ENCODE results near the gene EMILIN2.

EMILIN2 gene

DNA sequence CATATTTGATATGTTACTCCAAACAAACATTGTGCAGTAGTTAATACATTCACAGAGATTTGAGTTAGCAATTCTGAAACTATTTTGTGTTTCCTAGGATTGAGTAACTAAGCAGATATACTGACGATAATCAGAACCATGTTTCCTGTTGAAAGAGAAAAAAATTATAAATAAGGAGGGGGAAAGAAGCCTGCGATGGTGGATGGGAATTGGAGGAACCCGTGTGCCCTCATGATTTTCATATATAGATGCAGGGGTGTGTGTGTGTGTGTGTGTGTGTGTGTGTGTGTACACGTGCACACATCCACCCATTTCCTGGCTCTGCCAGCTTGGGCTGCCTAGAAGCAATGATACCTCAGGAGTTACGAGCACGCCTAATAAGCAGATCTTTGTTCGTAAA lies 109.2 kb downstream of the EMILIN2 start:
- DNase-seq (ENCODE audit: low spot score) = no peak

GRCh38 chr18:2958819-2959298 lies 112.1 kb downstream of the EMILIN2 start:
- DNase-seq (ENCODE audit: low spot score) = no peak

- no peak for DNase-seq (ENCODE audit: low spot score)
Observed at GRCh38 chr18:2959341-2959740, 112.5 kb downstream of the EMILIN2 start.

DNA sequence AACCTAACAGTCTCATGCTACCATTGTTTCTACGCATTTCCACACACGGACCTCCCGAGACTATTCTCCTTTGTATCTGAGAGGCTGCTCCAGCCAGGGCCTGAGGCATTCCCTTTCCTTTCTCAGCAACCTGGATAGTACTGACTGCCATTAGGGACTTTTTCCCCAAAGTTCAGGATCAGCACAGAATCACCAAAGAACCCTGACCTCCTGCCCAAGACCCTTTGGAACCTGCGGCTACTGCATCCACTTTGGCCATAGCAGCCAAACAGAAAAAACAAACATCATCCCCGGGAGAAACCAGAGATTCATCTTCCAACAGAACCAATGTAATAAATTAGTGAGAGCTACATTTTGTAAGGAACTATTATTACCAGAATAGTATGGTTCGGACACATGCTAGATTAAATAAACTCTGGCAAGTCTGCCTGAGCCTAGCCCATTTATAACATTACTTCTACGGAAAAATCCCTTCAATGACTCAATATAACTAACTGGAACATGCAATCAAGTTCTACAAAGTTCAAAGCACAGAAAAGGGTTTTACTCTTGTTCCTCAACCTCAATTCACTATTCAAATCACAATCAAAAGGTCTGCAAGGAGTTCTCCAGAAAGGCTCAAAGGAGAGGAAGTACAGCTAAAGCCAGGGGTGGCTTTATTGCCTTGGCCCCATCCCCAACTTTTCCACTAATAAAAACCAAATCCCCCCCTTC lies 114.3 kb downstream of the EMILIN2 start:
- no peak for DNase-seq (ENCODE audit: low spot score)

- DNase-seq (ENCODE audit: low spot score) = no peak
Observed at GRCh38 chr18:2961821-2962220, 115.0 kb downstream of the EMILIN2 start.

- DNase-seq (ENCODE audit: low spot score) = no peak
Observed at GRCh38 chr18:2963048-2963447, 116.2 kb downstream of the EMILIN2 start.

DNA sequence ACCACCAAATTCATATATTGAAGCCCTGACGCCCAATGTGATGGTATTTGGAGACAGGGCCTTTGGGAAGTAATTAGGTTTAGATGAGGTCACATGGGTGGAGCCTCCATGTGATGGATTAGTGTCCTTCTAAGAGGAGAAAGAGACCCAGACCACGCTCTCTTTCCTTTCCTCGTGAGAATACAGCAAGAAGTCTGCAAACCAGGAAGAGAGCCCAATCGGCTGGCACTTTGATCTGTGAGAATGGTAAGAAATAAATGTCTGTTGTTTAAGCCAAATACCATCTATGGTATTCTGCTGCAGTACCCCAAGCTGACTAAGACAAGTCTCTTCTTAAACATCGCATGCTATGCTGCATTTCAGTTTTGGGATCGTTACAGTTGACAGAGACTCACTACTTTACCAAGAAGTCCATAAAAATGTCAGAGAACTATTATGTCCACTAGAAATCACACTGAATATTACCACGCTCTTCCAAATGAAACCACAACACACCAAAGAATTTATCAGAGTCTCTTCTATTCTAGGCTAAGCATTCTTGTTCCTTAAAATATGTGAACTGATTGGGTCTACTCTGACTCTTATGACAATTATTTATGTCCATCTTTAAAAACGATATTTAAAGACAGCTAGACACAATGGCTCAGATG lies 117.7 kb downstream of the EMILIN2 start:
- no peak for DNase-seq (ENCODE audit: low spot score)

Measured in ecto neural progenitor cell (in vitro differentiated cells).